ENCODE measurements around the gene AP3M1.

The AP3M1 gene

DNA sequence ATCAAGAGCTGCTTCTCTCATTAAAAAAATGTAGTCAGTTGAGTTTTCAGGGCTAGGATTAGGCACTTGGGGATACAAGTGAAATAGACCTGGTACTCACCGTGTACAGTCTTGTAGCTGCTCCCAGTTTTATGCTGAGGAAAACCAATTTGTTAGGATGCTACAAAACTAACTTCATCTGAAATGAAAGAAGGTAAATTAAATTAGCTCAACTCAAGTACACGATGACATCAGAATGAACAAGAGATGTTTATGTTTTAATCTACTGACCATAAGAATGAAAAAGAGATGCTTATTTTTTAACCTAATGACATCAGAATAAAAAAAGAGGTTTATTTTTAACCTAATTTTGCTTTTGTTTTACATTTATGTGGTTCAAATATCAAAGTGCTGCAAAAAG is 73.7 kb downstream of the AP3M1 start:
- no peak overlapping the region for H3K4me3 ChIP-seq (replicated peaks; ENCODE audit: low read depth, low read length)
- TF ChIP-seq, protein P1, sequence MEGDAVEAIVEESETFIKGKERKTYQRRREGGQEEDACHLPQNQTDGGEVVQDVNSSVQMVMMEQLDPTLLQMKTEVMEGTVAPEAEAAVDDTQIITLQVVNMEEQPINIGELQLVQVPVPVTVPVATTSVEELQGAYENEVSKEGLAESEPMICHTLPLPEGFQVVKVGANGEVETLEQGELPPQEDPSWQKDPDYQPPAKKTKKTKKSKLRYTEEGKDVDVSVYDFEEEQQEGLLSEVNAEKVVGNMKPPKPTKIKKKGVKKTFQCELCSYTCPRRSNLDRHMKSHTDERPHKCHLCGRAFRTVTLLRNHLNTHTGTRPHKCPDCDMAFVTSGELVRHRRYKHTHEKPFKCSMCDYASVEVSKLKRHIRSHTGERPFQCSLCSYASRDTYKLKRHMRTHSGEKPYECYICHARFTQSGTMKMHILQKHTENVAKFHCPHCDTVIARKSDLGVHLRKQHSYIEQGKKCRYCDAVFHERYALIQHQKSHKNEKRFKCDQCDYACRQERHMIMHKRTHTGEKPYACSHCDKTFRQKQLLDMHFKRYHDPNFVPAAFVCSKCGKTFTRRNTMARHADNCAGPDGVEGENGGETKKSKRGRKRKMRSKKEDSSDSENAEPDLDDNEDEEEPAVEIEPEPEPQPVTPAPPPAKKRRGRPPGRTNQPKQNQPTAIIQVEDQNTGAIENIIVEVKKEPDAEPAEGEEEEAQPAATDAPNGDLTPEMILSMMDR (IDR thresholded peaks at IDR 0.05; ENCODE audit: low read depth, low read length, missing control alignments): no peak
- no peak for DNase-seq (ENCODE audit: extremely low read depth, low read depth)

DNA sequence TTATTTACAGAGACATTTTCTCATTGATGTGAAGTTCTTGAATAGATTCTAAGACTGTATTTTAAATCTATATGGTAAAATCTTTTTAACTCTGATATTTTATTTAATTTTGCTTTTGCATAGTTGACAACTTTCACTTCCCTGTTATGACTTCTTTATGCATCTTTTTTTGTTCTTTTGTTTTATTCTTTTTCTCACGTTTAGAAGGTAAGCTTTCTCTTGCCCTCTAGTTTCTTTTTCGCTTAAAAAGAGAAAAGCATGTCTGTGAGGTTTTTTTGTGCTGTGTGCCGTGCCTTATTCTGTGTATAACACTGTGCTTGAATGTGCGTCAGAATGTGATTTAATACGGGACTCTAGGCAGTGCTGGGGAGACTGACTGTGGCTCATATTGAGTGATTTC is 74.7 kb downstream of the AP3M1 start:
- DNase-seq (ENCODE audit: extremely low read depth, low read depth): no peak
- TF ChIP-seq, protein P1 (IDR thresholded peaks at IDR 0.05; ENCODE audit: low read depth, low read length, missing control alignments): no peak
- no peak overlapping the region for H3K4me3 ChIP-seq (replicated peaks; ENCODE audit: low read depth, low read length)

DNA sequence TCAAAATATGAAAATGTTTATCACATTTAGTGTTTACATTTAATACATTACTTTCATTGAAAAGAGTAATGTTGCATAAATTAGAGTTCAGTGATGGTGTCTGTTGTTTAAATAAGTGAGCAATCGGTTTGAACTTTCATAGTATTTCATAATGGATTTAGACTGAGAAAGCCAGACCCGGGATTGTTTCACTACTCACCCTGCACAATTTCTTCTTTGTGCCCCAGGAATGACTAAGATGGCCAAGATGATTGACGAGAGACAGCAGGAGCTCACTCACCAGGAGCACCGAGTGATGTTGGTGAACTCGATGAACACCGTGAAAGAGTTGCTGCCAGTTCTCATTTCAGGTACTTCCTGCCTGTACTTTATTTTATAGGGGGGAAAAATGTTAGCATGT is 78.1 kb downstream of the AP3M1 start:
- TF ChIP-seq, protein P1 (IDR thresholded peaks at IDR 0.05; ENCODE audit: low read depth, low read length, missing control alignments): no peak
- H3K4me3 ChIP-seq (replicated peaks; ENCODE audit: low read depth, low read length): no peak overlapping the region
- no peak for DNase-seq (ENCODE audit: extremely low read depth, low read depth)

DNA sequence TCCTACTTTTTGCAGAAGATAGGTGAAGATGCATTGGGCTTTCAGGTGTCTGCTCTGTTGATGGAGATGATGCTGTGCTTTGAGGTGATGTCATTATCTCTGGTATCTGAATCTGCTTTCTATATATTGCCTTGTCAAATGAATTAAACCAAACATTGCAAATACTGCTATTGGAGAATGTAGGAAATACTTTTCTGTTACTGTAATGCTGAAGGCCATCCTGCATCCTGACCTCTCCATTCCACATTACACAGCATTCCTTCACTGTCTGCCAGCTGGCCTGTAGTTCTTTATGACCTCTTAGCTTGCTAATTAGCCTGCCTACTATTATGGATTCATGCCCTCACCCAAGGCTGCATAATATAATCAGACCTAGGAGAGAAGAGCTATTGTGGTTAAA is 79.5 kb downstream of the AP3M1 start:
- DNase-seq (ENCODE audit: extremely low read depth, low read depth): no peak

More for the DNA sequence above, 79.5 kb downstream of the AP3M1 start:
- H3K4me3 ChIP-seq (replicated peaks; ENCODE audit: low read depth, low read length): no peak overlapping the region
- TF ChIP-seq, protein P1 (IDR thresholded peaks at IDR 0.05; ENCODE audit: low read depth, low read length, missing control alignments): no peak

Measured in HFF-Myc (cell line).